CD1c-positive myeloid dendritic cell (primary cell): ENCODE data around the gene PPP2R5C.

Experiments used
- DNase-seq: peaks from one replicate; pipeline ENCODE4 v3.0.0-alpha.2; 2016; ENCODE audit errors: extremely low spot score

PPP2R5C gene

DNA sequence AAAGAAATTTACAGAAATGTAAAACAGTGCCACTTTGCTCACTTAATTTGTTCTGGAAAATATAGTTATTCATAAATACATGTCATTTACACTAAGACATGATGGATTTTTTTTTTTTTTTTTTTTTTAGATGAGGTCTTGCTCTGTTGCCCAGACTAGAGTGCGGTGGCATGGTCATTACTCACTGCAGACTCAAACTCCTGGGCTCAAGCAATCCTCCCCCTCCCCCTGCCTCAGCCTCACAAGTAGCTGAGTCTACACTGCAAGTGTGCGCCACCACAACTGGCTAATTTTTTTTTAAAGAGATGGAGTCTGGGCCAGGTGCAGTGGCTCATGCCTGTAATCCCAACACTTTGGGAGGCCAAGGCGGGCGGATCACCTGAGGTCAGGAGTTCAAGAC, 101.2 kb downstream of the PPP2R5C start:
- no peak for DNase-seq

DNA sequence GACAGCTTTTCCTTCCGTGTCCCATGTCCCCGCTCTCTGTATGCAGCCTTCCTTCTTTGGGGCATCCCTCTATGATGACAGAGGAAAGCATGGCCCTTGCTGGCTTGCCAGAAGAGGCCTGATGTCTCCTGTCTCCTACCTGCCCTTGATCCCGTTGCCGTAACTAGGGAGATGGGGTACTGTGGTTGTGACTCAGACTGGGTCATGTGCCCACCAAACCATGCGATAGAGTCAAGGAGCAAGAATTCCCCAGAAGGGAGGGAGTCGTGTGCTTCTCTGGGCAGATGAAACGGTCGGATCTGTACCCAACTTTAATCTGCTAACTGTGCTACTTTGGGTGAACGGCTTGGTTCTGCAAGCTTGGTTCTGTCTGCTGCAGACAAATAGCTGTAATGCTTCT, 103.8 kb downstream of the PPP2R5C start:
- DNase-seq: no peak

DNA sequence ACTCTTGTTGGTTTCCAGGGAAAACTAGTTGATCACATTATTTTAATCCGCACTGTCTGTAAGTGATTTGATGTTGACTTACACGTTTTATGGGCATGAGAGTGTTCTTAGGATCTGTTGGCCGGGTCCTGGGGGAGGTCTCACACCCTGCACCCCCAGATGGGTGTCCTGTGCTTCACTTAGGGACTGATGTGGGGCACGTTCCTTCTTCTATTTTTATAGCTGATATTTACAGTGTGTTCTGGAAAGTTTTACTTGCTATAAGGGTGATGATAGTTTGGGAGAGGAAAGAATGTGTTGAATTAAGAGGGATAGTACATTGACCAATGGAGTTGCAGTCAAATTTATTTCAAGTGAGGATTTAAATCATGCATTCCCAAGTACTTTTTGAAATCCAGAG, 106.3 kb downstream of the PPP2R5C start:
- no peak for DNase-seq

DNA sequence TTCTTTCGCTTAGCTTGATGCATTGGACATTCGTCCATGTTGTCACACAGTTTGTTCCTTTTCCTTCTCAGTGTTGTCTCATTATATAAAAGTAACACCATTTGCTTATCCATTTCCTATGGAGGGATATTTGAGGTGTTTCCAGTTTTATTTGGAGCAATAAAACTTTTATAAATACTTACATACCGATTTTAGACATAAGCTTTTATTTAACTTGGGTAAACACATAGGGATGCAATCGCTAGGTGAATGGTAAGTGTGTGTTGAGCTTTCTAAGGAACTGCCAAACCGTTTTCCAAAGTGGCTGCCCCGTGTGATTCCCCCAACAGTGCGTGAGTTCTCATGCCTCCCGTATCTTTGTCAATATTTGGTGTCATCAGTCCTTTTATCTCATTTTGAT, 107.7 kb downstream of the PPP2R5C start:
- no peak for DNase-seq

DNA sequence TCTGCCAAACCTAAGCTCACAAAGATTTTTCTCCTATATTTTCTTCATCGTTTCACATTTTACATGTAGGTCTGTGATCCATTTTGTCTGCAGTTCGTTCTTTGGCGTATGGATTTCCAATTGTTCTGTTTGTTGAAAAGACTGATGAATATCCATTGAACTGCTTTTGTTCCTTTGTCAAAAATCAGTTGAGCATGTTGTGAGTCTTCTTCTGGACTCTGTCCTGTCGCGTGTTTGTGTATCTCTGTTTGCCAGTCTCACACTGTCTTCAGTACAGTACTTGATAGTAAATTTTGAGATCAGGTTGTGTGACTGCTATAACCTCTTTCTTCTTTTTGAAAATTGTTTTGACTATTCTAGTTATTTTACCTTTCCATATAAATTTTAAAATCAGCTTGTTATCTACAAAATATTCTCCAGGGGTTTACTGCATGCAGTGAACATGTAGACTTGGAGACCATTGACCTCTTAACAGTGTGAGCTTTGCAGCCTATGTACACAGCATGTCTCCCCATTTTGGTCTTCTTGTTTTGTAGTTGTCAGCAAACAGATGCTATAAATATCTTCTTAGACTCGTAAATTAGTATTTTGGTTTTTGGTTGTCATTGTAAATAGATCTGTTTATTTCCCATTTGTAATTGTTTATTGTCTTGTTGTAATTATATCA, 108.9 kb downstream of the PPP2R5C start:
- no peak for DNase-seq

GRCh38 chr14:101872346-101872745, 110.8 kb downstream of the PPP2R5C start:
- DNase-seq: no peak

GRCh38 chr14:101873076-101873825, 111.7 kb downstream of the PPP2R5C start:
- DNase-seq: no peak

DNA sequence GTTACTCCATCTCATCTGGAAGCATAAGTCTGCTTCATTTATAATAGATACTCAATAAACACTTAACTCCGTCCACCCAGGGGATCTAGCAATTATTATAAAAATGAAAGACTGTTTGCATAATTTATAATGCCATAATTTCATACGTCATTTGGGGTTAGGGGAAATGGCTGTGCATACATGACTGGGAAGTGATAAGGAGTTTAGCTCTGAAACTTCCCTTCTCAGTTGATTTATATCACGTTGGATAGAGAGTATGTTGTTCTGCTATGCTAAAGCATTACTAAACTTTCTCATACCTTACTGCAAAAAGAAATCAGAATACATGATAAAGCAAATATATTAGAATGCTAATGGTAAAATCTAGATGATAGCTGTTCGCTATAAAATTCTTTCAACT, 112.5 kb downstream of the PPP2R5C start:
- DNase-seq: peak; percentile 33

- no peak for DNase-seq
Observed at GRCh38 chr14:101875041-101875726, 113.7 kb downstream of the PPP2R5C start.

DNA sequence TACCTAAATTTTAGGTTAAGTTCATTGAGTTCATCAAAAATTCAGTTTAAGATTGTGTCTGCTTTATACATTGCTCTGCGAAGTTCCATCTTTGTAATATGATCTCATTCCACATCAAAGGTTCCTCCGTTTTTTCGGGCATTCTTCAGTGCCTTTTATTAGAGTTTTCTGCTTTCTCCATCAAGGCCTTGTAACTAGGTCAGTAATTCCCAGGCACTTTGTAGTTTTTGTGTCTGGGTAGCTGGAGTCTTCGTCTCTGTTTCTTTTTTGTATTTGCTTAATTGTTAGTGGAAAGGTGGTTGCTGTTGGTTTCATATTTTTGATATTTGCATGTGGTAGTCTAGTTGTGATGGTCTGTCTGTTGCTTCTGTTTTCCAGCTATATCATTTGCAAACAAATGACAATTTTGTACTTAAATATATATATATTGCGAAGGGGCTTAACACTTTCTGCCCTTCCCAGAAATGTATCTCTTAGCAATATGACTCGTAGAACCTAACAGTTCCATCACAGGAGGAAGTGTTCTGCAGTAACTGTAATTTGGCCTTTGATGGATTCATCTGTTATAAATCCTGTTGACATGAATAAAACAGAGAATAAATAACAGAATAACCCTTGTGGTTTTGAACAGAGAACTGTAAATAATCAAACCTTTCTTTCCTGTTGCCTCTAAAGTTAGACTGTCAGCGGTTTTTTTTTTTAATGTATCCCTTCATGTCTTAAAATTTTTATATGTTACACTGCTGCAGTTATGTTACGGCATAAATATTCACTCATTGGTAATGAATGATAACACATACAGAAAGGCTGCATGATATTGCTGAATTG, 114.4 kb downstream of the PPP2R5C start:
- DNase-seq: peak; percentile 19

GRCh38 chr14:101876555-101876938, 115.0 kb downstream of the PPP2R5C start:
- DNase-seq: peak; percentile 93

GRCh38 chr14:101877766-101878165, 116.3 kb downstream of the PPP2R5C start:
- no peak for DNase-seq

GRCh38 chr14:101878211-101878821, 116.8 kb downstream of the PPP2R5C start:
- DNase-seq: no peak

- no peak for DNase-seq
Observed at GRCh38 chr14:101878822-101879528, 117.5 kb downstream of the PPP2R5C start.

DNA sequence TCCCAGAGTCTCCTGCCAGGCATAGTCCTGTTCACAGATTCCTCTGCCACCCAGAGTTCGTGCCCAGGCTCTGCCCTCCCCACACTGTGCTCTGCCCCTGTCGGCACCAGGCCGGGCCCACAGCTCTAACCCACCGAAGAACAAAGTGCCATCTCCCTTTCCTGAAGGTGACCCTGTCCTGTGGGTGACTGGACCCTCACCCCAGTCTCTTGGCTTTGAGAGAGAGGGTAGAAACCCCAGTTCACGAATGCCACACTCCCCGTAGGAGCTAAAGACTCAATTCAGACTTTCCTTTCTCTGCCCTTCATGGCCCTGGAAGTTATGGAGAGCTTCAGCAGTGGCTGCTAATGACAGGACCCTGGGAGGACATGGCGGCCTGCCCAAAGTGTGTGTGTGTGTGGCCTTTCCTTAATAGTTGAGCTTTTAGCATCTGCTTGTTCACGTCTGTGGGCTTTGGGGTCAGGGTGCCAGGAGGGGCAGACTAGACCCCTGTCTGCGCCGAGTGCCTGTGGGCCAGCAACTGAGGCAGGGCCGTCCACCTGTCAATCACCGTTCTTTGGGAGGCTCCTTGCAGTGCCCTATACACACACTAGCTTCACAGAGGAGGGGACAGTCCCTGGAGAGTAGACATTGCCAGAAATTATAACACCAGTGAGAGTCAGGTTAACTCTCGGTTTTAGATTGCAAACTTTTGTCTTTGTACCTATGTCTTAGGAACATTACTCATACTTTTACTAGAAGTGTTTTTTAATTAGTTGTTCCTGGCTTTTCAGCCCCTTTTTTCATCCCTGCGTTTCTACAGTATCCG, 118.2 kb downstream of the PPP2R5C start:
- DNase-seq: no peak

- no peak for DNase-seq
Observed at GRCh38 chr14:101881426-101881825, 119.9 kb downstream of the PPP2R5C start.

GRCh38 chr14:101882141-101882935, 120.8 kb downstream of the PPP2R5C start:
- no peak for DNase-seq

DNA sequence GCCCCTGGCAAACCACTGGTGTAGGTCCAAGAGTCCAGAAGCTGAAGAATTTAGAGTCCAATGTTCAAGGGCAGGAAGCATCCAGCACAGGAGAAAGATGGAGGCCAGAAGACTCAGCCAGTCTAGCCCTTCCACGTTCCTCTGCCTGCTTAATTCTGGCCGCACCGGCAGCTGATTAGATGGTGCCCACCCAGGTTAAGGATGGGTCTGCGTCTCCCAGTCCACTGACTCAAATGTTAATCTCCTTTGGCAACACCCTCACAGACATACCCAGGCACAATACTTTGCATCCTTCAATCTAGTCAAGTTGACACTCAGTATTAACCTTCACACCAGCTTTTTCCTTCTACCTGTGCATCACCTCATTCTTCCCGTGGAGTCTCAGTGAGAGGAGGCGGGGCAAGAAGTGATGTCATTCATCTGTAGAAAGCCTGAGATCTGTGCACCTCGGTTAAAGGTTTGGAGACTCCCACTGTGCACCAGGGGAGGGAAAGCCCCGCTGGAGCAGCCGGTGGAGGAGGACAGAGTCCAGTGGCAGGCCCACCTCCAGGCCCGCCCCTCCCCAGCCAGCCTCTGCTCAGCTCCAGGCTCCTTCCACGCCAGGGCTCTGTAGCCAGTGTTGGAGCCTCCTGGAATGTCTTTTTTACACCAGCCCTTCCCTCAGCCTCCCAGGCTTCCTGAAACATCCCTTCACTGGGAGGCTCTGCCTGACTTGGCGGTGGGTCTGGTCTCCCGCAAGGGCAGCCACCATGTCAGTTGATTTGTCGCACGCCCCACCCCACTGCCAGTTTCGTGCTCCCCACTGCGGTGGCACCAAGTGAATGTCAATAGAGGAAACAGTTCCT, 122.8 kb downstream of the PPP2R5C start:
- DNase-seq: no peak
